ENCODE results near the gene MAP7D3. TPM values are rescaled to one million over a fixed set of nuclear protein-coding genes. Genes with fewer than 3 reads are reported as not detected.

The MAP7D3 gene
- total and polyA plus RNA-seq, 2 of the 8 experiments (the other 6 are each of a cell fraction or from before 2014, with no cell fraction given): 4.8 to 19.6 TPM

DNA sequence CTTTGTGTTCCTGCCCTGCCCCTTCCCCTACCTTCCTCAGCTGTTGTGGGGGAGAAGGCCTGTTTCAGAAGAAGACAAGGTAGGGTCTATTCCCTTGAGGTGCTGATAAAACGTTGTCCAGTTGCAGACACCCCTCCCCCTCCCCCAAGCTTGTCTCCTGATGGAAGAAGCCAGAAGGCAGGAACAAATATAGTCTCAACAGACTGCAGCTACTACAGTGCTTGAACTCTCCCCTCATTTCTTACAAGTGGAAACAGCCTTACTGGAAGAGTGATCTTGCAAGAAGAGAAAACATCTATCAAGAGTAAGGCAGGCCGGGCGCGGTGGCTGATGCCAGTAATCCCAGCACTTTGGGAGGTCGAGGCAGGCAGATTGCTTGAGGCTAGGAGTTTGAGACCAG lies 11.0 kb upstream of the MAP7D3 start (continued):
- TF ChIP-seq, protein P1, sequence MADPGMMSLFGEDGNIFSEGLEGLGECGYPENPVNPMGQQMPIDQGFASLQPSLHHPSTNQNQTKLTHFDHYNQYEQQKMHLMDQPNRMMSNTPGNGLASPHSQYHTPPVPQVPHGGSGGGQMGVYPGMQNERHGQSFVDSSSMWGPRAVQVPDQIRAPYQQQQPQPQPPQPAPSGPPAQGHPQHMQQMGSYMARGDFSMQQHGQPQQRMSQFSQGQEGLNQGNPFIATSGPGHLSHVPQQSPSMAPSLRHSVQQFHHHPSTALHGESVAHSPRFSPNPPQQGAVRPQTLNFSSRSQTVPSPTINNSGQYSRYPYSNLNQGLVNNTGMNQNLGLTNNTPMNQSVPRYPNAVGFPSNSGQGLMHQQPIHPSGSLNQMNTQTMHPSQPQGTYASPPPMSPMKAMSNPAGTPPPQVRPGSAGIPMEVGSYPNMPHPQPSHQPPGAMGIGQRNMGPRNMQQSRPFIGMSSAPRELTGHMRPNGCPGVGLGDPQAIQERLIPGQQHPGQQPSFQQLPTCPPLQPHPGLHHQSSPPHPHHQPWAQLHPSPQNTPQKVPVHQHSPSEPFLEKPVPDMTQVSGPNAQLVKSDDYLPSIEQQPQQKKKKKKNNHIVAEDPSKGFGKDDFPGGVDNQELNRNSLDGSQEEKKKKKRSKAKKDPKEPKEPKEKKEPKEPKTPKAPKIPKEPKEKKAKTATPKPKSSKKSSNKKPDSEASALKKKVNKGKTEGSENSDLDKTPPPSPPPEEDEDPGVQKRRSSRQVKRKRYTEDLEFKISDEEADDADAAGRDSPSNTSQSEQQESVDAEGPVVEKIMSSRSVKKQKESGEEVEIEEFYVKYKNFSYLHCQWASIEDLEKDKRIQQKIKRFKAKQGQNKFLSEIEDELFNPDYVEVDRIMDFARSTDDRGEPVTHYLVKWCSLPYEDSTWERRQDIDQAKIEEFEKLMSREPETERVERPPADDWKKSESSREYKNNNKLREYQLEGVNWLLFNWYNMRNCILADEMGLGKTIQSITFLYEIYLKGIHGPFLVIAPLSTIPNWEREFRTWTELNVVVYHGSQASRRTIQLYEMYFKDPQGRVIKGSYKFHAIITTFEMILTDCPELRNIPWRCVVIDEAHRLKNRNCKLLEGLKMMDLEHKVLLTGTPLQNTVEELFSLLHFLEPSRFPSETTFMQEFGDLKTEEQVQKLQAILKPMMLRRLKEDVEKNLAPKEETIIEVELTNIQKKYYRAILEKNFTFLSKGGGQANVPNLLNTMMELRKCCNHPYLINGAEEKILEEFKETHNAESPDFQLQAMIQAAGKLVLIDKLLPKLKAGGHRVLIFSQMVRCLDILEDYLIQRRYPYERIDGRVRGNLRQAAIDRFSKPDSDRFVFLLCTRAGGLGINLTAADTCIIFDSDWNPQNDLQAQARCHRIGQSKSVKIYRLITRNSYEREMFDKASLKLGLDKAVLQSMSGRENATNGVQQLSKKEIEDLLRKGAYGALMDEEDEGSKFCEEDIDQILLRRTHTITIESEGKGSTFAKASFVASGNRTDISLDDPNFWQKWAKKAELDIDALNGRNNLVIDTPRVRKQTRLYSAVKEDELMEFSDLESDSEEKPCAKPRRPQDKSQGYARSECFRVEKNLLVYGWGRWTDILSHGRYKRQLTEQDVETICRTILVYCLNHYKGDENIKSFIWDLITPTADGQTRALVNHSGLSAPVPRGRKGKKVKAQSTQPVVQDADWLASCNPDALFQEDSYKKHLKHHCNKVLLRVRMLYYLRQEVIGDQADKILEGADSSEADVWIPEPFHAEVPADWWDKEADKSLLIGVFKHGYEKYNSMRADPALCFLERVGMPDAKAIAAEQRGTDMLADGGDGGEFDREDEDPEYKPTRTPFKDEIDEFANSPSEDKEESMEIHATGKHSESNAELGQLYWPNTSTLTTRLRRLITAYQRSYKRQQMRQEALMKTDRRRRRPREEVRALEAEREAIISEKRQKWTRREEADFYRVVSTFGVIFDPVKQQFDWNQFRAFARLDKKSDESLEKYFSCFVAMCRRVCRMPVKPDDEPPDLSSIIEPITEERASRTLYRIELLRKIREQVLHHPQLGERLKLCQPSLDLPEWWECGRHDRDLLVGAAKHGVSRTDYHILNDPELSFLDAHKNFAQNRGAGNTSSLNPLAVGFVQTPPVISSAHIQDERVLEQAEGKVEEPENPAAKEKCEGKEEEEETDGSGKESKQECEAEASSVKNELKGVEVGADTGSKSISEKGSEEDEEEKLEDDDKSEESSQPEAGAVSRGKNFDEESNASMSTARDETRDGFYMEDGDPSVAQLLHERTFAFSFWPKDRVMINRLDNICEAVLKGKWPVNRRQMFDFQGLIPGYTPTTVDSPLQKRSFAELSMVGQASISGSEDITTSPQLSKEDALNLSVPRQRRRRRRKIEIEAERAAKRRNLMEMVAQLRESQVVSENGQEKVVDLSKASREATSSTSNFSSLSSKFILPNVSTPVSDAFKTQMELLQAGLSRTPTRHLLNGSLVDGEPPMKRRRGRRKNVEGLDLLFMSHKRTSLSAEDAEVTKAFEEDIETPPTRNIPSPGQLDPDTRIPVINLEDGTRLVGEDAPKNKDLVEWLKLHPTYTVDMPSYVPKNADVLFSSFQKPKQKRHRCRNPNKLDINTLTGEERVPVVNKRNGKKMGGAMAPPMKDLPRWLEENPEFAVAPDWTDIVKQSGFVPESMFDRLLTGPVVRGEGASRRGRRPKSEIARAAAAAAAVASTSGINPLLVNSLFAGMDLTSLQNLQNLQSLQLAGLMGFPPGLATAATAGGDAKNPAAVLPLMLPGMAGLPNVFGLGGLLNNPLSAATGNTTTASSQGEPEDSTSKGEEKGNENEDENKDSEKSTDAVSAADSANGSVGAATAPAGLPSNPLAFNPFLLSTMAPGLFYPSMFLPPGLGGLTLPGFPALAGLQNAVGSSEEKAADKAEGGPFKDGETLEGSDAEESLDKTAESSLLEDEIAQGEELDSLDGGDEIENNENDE (IDR thresholded peaks at IDR 0.05; ENCODE audit: insufficient replicate concordance, low read length): no peak
- no peak for TF ChIP-seq SIX5 (IDR thresholded peaks at IDR 0.05; ENCODE audit: low read depth, low read length)
- TF ChIP-seq CTCF (IDR thresholded peaks at IDR 0.05; ENCODE audit: control extremely low read depth in 1 of 3, insufficient read depth in 1 of 3, low read depth in 1 of 3, low read length in 3 of 3): no peak
- TF ChIP-seq TAF7 (optimal IDR thresholded peaks at IDR 0.05; ENCODE audit: borderline replicate concordance, low read depth, low read length): no peak
